HG03469 (cell line): ENCODE measurements around the gene C1QTNF7.

Experiments
- ATAC-seq: cut with Tn5 transposase; IDR thresholded peaks from one replicate; pipeline ENCODE4 v1.9.1; 2021; ENCODE audit warnings: mild to moderate bottlenecking, moderate library complexity, moderate number of reproducible peaks; ENCODE audit not compliant: unreplicated experiment

C1QTNF7 gene

DNA sequence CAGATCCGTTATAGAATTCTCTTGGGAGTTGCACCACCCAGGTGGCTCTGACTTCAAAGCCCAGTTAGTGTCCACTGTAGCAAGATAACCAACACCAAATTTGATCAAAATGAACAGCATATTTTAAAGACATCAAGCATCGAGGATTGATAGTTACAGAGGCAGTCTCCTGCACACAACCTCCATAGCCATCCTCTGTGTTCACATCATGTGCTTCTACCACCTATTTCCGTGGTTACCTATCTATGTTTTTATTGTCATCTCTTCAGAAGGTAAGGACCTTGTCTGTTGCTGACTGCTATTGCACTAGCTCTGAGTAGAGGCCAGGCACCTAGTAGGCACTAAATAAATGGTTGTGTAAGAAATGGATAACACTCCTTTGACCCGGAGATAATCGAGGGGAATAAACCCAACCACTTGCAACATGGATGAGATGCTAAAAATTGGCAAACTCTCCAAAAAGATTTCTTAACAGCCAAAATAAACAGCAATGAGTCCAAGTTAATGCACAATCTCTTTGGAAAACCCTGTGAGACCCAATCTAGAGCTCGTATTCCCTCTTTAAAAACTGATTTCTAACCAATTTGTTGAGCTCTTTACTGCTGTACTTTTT lies 14.7 kb upstream of the C1QTNF7 start:
- ATAC-seq = no peak

DNA sequence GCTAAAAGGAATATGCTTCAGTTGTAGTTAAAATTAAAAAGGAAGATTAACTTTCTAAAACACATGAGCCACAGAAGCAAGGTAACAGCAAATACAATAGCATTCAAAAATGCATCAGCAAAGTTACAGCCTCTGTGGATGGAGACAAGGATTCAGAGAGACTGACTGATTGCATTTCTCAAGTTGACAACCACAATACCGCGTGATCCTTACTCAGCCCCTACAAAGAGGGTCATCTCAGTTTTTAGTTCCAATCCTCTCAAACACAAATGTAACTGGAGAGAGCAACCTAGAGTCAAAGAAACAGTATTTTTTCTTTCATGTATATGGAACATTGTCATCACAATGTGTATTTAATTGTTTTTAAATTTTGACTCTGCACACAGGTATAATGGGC lies 14.2 kb upstream of the C1QTNF7 start:
- ATAC-seq = no peak

DNA sequence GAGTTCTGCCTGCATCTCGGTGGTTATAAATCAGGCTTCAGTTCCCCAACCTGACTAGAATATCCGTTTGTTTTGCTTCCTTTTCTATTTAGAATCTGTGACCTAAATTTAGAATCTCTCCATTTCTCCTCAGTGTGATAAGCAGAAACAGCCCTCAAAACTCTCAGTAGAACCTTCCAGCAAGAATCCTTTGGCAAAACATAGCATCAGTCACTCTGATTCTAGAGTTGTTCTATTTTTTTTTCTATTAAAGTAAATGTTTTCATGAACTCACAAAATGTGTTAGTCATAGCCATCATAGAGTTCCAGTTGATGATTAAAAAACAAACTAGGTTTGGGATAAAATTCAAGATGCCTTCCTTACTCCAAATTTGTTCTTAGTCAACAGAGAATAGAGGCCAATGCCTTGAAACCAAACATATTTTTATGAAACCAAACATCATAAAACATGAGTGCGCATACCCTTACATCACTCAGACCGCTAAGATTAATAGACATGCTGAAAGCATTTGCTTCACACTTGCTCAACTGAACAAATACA lies 13.2 kb upstream of the C1QTNF7 start:
- ATAC-seq = no peak

DNA sequence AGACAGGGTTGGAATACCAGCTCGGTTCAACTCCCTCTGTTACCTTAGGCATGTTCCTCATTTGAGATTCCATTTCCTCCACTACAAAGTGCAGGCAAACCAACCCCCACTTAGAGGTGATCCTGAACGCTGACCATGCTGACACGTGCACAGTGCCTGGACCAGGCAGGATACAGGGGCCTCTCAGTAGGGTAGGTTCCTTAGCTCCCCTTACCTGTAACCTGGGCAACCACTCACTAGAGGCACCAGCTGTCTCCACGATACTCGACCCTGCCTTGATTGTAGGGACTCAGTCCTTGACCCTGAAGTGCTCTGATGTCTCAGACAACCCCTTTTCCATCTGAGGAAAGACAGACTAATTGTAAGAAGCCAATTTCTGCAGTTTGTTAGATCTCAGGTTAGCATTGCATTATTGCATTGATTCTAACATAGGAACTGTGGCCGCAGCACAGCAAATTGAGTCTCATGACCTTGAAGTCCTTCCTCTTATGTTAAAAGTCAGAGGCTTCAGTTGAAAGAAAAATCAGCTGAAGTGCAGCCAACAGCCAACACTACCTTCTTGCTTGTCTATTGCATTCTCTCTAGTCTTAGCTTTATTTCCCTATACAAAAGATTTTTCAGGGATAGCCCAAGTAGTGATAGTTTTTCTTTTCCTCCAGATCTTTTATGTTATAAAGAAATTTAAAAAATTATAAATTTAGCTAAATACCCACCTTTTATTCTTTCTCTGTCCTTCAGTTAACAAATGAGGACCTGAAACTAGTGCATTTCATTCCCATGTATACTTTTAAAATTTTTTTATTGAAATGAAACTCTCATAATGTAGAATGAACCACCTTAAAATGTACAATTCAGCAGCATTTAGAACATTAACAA lies 11.2 kb upstream of the C1QTNF7 start:
- no peak for ATAC-seq

DNA sequence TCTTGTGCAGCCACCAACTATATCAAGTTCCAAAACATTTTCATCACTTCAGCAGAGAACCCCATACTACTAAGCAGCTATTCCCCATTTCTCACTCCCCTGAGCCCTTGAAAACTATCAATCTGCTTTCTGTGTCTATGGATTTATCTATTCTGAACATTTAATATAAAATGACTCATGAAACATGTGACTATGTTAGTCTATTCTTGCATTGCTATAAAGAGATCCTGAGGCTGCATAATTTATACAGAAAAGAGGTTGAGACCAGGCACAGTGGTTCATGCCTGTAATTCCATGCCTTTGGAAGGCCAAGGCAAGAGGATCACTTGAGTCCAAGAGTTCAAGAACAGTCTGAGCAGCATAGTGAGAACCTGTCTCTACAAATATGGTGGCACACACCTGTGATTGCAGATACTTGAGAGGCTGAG lies 10.6 kb upstream of the C1QTNF7 start:
- no peak for ATAC-seq

DNA sequence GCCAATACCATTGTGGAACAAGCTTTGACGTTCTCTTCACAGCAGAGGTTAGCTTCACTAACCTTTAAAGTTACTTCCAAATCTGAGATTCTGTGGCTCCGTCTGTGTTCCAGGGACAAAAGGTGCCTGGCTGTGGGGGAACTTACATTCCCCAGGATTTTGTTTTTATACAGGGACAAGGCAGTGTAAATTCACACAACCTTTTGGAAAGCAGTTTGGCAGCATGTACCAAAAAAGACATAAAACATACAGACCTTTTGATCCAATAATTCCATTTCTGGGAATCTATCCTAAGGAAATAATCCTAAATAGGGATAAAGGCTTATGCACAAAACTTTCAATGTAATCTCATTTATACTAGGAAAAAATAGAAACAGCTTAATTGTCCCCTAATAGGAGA lies 8.9 kb upstream of the C1QTNF7 start:
- ATAC-seq = no peak

DNA sequence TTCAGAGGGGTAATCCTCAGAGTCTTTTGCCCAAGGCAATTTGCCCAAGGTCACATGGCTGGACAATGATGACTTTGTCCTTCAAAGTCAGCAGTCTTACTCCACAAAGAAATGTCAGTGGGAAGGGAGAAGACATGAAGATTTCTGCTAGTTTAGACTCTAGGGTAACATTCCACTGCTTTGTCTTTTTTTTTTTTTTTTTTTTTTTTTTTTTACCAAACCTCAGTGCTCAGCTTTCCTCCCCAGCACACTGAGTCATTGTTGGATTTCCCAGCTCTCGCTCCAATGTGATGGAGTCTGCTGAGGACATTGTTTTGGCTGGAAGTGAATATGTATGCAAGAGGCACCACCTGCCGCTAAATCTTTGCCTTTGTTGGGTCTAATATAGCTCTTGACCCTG lies 7.2 kb upstream of the C1QTNF7 start:
- no peak for ATAC-seq

DNA sequence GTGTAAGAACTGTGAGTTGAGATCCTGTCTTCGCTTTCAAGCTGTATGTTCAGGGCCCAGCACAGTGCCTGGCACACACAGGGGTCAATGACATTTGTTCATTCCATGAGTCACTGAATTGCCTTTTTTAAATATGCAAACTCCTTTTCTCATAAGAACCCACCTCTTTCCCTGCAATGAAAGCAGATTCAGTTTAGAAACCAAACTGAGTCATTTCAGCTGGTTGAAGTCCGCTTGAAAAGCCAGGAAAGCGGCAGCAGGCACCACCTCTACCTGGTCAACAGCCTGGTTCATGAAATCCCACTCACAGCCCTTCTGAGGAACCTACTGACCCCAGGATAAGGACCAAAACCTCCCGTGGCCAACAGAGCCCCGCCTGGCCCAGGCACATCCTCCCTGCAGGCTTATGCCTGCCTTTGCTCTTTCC lies 4.5 kb upstream of the C1QTNF7 start:
- ATAC-seq = no peak

DNA sequence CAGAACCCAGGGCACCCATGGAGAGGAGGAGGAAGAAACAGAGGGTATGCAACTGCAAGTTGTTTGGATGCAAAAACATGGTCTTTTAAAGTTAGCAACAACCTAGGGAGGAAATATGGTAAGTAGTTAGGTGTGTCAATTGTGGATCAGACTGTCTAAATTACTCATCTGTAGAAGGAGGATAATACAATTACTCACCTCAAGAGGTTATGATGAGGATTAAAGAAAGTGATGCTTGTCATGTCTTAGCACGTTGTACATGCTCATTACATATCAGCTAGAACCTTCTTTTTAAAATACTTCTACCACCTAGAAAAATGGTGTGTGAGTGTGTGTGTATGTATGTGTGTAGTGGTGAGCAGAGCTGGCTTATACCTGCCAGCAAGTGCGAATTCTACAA lies 2.3 kb upstream of the C1QTNF7 start:
- no peak for ATAC-seq

DNA sequence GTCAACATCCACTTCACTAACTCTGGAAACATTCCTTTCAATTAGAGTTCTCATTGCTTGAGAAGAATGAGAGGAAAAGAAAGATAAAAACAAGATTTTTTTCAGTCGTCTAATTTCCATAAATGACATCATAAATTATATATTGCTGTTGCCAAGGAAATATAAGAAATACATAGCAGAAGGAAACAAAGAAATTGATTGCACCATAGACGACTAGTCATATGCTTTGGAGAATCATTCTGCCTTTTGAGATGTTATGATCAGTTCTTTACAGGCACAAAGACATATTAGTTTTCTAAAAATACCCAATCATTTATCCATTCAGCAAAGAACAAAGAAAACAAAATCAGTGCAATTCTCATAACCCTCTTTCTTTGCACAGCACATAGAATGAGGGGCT lies 672 bp upstream of the C1QTNF7 start:
- no peak for ATAC-seq

DNA sequence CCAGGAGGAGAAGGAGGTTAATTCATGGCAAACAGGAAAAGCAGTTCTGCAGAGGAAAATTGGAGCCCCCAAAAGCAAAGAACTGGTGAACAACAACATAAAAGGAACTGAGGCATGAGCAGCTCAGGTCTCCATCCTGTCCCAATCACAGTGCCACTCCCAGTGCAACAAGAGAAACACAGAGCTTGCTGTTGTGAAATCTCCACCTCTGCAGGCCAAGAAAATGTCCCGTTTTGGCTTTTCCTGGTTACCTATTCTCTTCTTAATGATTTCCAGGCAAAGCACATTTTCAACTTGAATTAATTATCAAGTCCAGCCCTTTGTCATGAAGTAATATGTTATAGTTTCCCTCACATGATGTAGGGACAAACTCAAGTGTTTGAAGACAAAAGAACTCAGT lies 778 bp downstream of the C1QTNF7 start:
- ATAC-seq = no peak

DNA sequence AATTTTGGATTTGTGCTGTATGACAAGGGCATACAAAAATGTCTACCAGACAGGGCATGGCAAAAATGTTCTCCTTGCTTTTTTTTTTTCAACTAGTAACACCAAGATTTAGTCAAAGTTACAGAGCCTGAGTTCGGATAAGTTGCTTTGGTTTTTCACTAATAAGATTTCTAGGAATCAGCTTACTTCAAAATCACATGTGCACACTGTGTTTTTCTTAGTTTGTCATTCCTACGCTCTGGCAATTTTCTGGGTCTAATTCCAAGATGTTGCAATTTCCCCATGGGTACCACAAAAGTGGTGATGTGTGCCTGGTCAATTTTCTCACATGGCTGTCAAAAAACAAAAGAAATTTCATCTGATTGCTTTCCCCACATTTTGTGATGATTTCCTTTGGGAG lies 6.3 kb downstream of the C1QTNF7 start:
- no peak for ATAC-seq

DNA sequence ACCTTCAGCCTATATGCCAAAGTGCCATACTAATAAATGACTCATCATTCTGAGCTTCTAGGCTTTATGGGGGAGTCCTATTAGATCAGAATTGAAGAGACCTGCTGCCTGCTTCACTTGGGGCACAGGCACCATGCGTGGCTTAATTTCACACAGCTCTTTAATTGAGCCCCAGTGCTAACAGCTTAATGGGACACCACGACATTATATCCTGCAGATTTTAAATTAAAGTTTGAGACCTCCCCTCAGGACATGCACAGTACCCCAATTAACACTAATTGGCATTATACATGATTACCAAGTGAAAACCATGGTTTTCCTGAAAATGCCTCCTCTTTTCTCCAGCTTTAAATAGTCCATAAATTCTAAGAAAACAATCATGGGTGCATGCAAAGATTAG lies 6.8 kb downstream of the C1QTNF7 start:
- no peak for ATAC-seq

DNA sequence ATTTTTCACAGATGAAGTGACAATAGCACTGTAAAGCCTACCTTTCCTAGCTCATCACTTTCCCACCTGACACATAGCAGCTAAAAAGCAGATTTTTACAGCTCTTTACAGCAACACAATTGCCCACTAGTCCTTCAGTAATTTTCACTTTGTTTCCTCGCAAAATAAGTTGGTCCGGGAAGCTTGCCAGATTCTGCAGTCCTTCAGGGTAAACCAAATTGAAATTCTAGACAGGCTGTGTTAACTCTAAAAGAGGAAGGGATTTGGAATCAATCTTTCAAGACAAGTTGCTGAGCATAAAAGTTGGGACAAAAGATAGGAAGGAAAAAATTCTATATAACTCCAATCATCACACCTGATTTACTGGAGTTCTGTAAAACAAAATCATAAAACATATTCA lies 8.7 kb downstream of the C1QTNF7 start:
- ATAC-seq = no peak

DNA sequence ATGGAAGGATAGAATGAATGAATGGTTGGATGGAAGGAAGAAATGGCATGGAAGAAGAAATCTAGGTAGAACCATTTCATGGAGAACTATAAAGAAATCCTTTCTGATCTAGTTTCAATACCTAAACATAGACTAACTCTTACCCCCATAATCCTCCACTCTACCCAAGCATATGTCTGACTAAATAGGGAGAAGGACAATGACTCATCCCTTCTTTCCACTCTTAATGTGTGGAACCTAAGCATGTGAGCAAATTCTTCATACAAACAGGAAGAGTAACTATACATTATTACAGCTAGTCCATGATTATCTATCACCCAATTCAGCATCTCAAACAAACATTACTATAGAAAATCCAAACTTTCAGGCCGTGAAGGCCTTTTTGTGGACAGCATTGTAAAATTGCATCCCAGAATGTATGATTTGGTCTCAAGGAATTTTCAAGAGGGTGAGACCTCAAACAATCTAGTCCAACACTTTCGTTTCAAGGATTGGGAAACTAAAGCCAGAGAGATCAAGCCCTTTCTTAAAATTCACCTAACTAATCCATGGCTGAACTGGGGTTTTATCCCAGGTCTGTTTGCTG lies 11.2 kb downstream of the C1QTNF7 start:
- no peak for ATAC-seq

DNA sequence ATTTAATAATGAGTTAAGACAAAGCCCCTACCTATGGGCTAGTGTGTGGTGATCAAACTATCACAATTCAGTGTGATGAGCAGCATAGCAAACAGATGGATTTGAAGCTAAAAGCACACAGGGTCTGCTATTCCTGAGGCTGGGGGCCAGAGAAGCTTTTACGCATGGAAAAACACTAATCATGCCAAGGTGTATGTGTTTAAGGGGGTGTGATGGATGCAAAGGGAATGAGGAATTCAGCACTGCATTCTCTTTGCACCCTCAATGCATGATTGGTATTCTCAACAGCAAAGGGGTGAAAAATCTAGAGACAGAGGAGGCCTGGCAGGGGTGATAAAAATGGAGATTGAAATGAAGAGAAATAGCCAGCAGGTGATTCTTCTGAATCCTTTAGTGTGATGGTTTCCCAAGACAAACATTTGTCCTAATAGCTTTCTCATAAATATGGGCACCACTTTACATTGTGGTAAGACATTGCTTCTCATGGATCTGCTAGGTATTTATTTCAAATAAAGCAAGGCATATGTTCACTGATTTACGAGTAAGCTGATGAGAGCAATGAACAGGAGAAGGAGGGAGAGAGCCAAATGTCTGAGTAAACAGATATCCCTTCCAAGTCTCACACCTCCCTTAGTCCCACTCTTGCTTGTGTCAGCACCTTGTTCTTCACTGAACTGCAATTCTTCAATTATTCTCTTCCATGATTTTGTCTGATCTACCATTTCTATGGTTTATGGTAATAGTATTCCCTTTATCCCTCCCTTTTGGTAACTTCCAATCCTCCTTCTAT lies 15.7 kb downstream of the C1QTNF7 start:
- no peak for ATAC-seq

DNA sequence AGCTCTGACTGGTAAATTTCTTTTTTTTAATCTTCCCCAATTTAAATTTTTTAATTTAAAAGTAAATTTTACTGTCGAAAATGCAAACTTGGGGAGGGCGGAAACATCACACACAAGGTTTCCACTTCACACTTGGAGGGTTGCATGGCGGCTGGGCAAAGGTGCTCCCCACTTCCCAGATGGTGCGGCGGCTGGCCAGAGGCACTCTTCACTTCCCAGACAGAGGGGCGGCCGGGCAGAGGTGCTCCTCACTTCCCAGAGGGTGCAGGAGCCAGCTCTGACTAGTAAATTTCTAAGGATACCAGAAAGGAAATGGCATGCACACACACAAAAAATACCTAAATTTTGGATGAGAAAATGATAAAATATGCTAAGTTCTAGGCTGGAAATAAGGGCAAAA lies 16.4 kb downstream of the C1QTNF7 start:
- ATAC-seq = no peak

DNA sequence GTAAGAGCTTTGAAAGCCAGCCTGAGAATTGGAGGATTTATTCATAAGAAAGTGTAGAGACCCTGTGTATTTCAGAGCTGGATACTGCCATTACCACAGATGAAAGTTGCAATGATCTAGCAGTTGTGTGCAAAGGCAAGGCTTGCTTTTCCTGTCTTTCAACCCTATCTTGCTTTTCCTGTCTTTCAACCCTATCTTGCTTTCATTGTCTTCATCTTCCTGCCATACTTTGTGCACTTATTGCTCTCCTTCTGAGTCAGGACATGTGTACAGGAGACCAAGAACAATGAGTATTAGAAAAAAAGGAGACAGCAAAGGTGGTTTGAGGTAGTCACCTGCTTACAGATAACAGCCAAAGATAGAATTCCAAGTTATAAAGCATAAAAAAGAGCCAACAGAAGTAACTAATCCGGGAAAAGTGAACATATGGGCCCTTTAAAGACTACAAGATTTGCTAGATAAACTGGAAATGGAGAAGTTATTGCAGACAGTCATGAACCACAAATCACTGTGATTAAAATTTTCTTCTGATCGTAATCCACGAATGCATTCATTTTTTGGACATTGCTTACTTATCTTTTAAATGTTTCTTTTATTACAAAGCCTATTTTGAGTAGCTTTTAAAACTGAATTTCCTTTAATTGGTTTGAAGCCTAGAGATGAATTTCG lies 17.2 kb downstream of the C1QTNF7 start:
- ATAC-seq = no peak

DNA sequence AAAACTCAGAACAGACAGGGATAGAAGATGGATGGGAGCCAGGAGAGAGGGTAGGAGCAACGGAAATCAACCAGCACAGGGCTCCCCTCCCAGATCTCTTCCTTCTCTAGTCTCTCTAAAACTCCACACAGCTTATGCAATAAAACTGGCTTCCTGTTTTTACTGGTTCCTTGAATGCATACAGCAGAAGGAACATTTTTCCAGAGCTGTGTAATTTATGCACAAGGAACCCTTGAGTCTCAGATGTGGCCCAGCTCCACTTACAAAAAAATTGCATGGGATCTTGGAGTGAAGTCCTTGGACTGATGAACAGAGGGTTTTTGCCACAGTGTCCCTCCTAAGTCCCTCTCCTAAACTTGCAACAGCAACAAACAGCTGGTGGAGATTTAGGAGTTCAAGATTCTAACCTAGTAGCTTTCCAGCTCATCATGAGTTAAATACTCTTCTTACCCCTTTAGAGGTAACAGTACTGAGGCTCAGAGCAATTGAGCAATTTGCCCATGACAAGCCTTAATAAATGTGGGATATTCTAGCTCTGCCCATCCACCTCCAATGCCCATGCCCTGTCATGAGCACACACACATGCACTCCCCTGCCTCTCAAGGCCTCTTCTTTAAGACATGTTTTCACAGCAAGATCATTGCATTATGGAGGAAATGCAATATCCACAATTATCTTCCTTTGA lies 23.5 kb downstream of the C1QTNF7 start:
- no peak for ATAC-seq
